ENCODE measurements around the gene LDB2. TPM values are rescaled to one million over a fixed set of nuclear protein-coding genes. Genes with fewer than 3 reads are reported as not detected.

LDB2 gene
- total and polyA plus RNA-seq, 11 donors: 9.5 to 38.7 (median 26.3) TPM

- no peak overlapping the region for H3K27ac ChIP-seq
- no peak overlapping the region for H3K4me3 ChIP-seq
- peaks cover 0 to 3% (median 0%) of the 10 kb centered on the region in 12 donors for H3K9me3 ChIP-seq
- TF ChIP-seq POLR2A (IDR thresholded peaks at IDR 0.05) (no peak), CTCF (IDR thresholded peaks at IDR 0.05) (no peak)
- no peaks in the 10 kb centered on the region for H3K36me3 ChIP-seq
- ATAC-seq (no peak), DNase-seq (no peak)
- H3K4me1 ChIP-seq: peaks cover 0 to 8% (median 0%) of the 10 kb centered on the region in 12 donors
- H3K27me3 ChIP-seq: no peaks in the 10 kb centered on the region
- WGBS, 4 donors: 70 to 75% (median 72%) methylated on average over 4 of the region's 4 CpGs
- intact Hi-C loops (cut with DNase I): no loop called here
Measured at GRCh38 chr4:16484711-16485110, 413.7 kb downstream of the LDB2 start.

DNA sequence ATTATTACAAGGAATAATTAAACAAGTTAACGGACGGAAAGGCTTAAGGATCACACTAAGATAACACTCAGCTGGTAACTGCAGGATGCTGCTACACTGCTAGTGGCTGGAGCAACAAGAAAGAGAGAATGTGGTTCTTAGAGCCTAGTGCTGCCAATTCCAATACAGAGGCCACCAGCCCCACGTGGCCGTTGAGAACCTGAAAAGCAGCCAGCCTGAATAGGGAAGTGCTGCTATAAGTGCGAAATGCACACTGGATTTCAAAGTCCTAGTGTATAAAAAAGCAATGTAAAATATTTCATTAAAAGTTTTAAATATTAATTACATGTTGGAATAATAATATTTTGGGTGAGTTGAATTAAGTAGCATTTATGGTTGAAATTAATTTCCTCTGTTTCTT lies 414.9 kb downstream of the LDB2 start:
- no peak for TF ChIP-seq CTCF (IDR thresholded peaks at IDR 0.05)
- TF ChIP-seq POLR2A (IDR thresholded peaks at IDR 0.05): no peak
- no peak for DNase-seq

DNA sequence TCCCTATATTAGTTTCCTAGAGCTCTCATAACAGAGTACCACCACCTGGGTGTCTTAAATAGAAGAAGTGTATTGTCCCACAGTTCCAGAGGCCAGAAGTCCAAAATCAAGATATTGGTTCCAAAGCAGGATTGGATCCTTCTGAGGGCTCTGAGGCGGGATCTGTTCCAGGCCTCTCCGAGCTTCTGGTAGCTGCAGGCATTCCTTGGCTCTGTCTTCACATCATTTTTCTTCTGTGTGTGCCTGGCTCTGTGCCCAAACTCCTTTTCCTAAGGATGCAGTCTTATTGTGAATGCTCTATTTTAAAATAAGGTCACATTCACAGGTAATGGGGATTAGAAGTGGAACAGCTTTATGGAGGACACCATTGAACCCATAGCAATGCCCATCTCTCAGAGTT lies 418.4 kb downstream of the LDB2 start:
- H3K4me1 ChIP-seq: peaks cover 0 to 8% (median 0%) of the 10 kb centered on the region in 12 donors
- TF ChIP-seq CTCF (IDR thresholded peaks at IDR 0.05): no peak
- TF ChIP-seq POLR2A (IDR thresholded peaks at IDR 0.05): no peak
- H3K36me3 ChIP-seq: no peaks in the 10 kb centered on the region
- ATAC-seq (no peak), DNase-seq (no peak)
- H3K27ac ChIP-seq: no peak overlapping the region
- 21 to 57% (median 51%) methylated on average over 2 of the region's 2 CpGs for WGBS, 4 donors
- no peak overlapping the region for H3K4me3 ChIP-seq
- peaks cover 0 to 10% (median 0%) of the 10 kb centered on the region in 12 donors for H3K9me3 ChIP-seq
- intact Hi-C loops (cut with DNase I): no loop called here
- H3K27me3 ChIP-seq: no peaks in the 10 kb centered on the region

More for the DNA sequence above, 414.9 kb downstream of the LDB2 start:
- Histone ChIP-seq H3K27me3 (no peaks in the 10 kb centered on the region), H3K36me3 (no peaks in the 10 kb centered on the region), H3K4me1 (peaks cover 0 to 8% (median 0%) of the 10 kb centered on the region in 12 donors), H3K27ac (no peak overlapping the region), H3K9me3 (peaks cover 0 to 3% (median 0%) of the 10 kb centered on the region in 12 donors), H3K4me3 (no peak overlapping the region)
- WGBS, 4 donors: 84 to 87% (median 85%) methylated on average over 5 of the region's 5 CpGs
- ATAC-seq: no peak
- intact Hi-C loops (cut with DNase I): no loop called here

DNA sequence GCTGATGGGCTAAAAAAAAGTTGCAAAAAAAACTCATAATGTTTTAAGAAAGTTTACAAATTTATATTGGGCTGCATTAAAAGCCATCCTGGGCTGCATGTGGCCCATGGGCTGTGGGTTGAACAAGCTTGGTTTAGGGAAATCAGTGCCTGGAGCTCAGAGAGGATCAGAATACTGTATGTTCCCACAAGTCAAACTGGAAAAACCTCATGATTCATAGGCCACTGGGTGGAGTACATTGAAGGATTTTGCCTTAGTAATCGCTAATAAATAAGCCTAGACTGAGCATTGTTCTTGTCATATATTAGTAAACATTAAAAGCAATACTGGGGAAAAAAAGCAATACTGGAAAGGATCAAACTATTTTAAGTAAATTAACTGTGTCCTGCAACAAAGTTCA lies 425.9 kb downstream of the LDB2 start:
- 85 to 100% (median 96%) methylated on average over 1 of the region's 1 CpG for WGBS, 4 donors
- intact Hi-C loops (cut with DNase I): no loop called here
- no peak for DNase-seq
- Histone ChIP-seq H3K4me1 (no peaks in the 10 kb centered on the region), H3K27me3 (no peaks in the 10 kb centered on the region), H3K4me3 (no peak overlapping the region), H3K27ac (no peak overlapping the region), H3K9me3 (peaks cover 0 to 42% (median 23%) of the 10 kb centered on the region in 12 donors), H3K36me3 (no peaks in the 10 kb centered on the region)
- no peak for ATAC-seq
- TF ChIP-seq CTCF (IDR thresholded peaks at IDR 0.05): no peak

All from heart left ventricle (tissue), 16 donors.